K562 treated with DMSO at 1 percent for 48 hours (cell line): Measurements from ENCODE around the gene CEP295NL. TPM values are rescaled to one million over a fixed set of nuclear protein-coding genes. Genes with fewer than 3 reads are reported as not detected.

ENCODE experiments used
- total RNA-seq: library from RNA; unstranded; fragments of 300-600 nt; gene quantifications from 2 replicates; pipeline ENCODE4 v1.2.3, GENCODE V29; 2022; ENCODE audit warnings: low replicate concordance; ENCODE audit errors: extremely low read depth

Gene CEP295NL, protein sequence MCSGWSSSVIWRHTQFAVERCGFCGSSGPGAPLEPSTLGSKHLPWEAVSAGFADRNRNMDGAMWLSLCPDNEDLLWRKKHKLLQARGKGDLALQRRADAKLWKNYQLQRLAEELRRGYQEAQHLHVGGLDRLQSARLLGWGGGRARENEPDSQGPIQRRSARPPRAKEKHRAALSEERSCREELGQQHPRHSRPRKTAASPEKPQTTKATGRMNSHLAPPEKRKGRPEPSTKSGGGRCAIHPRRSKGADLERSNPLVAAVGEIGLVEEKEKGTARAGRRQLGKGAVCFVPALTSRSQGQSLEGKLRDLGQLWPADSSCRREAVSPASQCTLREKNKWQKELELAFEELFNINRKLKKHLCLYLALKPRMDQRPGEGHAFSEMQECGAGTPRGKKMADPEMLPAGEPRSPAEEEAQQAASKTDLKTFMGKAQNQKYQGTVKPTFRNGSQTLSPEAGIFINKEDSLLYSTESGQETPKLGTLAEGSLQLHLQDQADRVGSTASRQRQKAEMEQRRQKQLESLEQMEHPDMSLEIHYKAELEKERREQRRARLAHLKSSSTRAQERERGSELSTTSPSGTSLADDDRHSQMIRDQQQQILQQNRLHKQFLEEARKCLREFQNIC
- total RNA-seq: not detected in 2 replicates

DNA sequence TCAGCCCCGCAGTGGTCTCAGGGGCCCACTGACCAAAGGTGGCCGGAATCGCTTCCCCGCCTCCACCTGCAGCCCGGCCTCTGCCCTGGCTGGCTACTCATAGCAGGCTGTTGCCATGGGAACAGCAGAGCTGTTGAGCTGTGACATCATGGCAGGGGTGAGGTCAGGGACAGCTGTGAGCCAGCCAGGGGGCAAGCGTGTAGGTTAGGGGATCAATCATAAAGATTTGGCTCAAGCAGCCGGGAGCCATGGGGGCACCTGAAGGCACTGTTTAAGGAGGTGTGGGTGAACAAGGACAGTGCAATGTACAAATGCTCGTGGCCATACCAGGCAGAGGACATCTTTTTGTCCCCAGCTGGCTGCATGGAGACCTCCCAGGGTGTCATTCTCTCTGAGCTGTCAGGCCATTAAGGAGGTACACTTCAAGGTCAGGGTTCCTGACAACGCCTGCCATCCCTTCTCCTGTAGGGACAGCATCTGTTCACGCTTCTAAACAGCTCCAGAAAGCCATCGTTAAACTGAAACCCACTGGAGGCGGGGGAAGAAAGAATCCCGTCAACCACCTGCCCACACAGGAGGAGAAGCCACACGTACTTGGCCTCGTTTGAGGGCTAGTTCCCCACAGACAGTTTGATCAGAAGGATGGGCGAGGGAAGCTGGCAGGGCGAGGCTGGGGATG is at the start of gene CEP295NL:
CEP295NL (minus strand) TSS at position 101 of the 679 bp plus-strand sequence. CDS start 1,373 bp downstream, outside the sequence.

DNA sequence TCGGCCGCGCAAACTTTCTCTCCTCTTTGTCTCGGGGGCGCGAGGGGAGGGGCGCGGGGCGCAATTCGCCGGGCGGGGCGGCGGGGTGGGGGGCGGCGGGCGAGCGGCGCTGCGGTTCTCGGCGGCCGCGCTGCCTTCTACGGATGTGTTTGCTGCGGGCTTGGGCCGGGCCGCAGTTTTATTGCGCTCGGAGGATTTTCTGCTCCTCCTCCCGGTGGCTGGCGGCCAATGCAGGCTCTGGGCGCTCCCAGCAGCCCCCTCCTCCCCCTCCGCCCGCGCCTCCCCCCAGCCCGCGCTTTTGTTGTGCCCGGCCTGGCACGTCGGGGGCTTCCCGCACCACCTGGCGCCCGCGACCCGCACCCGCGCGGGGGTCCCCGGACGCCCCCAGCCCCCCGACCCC is 22.2 kb upstream of the CEP295NL start, which contains the start of gene TIMP2:
TIMP2 (minus strand) TSS at position 154 of the 400 bp plus-strand sequence. CDS start 299 bp downstream, outside the sequence.

DNA sequence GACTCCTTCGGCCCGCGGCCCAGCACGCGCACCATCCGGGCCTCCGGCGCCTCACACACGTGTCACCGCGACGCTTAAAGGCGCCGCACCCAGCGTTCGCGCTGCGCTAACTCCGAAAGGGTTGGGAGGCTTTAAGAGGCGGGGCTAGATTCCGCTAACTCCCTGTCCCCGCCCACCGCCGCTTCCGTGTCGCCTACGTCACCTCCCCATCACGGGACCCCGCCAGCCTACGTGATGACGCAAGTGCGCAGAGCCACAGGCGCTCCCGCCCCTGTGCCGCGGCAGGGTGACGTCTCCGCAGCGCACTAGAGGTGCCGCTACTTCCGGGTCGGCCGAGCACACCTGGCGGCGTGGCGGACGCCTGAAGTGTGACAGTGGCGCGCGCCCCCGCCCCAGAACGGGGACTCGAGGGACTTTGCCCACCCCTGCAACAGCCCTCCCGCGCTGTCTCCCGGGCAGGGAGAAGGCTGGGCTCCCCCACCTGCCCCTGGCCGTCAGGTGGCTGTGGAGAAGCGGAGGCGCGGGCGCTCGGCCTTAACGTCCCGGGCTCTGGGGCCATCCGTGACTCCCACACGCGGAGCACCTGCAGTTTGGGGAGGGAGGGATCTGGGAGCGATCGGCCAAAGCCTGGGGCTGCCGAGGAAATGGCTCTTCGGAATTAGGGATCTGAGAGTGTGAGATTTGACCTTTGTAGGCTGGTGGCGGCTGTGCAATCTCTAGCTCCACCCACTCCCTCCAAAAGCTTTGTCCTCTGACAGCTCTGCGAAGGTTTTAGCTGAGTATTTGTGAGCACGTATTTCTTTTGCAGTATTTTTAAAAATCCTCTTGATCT is 62.0 kb downstream of the CEP295NL start, which contains the start of gene USP36:
USP36 (minus strand) TSS at position 35 of the 832 bp plus-strand sequence. CDS start 4,451 bp downstream, outside the sequence.

Other genes with a start within 250 kb of the CEP295NL start
- gene CYTH1, start 120.9 kb downstream of the CEP295NL start, total RNA-seq: not detected in 2 replicates
- not detected in 2 replicates for gene USP36, start 62.4 kb downstream of the CEP295NL start, total RNA-seq
- not detected in 2 replicates for gene TIMP2, start 22.2 kb upstream of the CEP295NL start, total RNA-seq
- not detected in 2 replicates for gene LGALS3BP, start 76.7 kb upstream of the CEP295NL start, total RNA-seq
- not detected in 2 replicates for gene CANT1, start 106.6 kb upstream of the CEP295NL start, total RNA-seq
- not detected in 2 replicates for gene C1QTNF1, start 121.0 kb upstream of the CEP295NL start, total RNA-seq
- gene ENGASE, start 171.6 kb upstream of the CEP295NL start, total RNA-seq: not detected in 2 replicates